NCI-H460 (cell line): ENCODE measurements around the gene IFI6. TPM values are rescaled to one million over a fixed set of nuclear protein-coding genes. Genes with fewer than 3 reads are reported as not detected.

ENCODE experiments used
- small RNA-seq, 2 experiments: library from RNA; depleted of rRNA; stranded (forward); fragments of <200 nt; gene quantifications; one replicate each; pipeline ENCODE3, GENCODE V24; 2014
- total RNA-seq: library from RNA; depleted of rRNA; stranded (reverse); fragments of >200 nt; shearing (Covaris generic); gene quantifications from 2 replicates; pipeline ENCODE4 v1.2.3, GENCODE V29; 2014; rRNA removed

Gene IFI6
- total RNA-seq, 1 experiment from 2014 or later, result 23.1 TPM

Small RNA genes lying within 50 kb of the gene (small RNA-seq; reads per million reads assigned to genes)
- gene AL031729.1 (0 to 0.06 reads per million in 2 experiments), gene RNU6-424P (0 reads per million in 2 experiments), gene RNU6-949P (0 to 0.02 reads per million in 2 experiments)

Other genes with a start within 250 kb of the IFI6 start
- gene WASF2, start 182.0 kb downstream of the IFI6 start, total RNA-seq, result 17.7 and 20.0 TPM in 2 replicates
- gene AHDC1, start 68.0 kb downstream of the IFI6 start, total RNA-seq, result 1.5 and 1.7 TPM in 2 replicates
- gene FGR, start 37.0 kb downstream of the IFI6 start, total RNA-seq, result not detected in 2 replicates
- gene FAM76A, start 53.8 kb upstream of the IFI6 start, total RNA-seq, result 5.6 and 7.9 TPM in 2 replicates
- 17.6 and 18.5 TPM in 2 replicates for gene STX12, start 101.0 kb upstream of the IFI6 start, total RNA-seq
- gene PPP1R8, start 158.6 kb upstream of the IFI6 start, total RNA-seq, result 52.3 and 57.2 TPM in 2 replicates
- gene THEMIS2, start 200.4 kb upstream of the IFI6 start, total RNA-seq, result 0.50 and 1.1 TPM in 2 replicates
- gene RPA2, start 242.4 kb upstream of the IFI6 start, total RNA-seq, result 39.7 and 47.1 TPM in 2 replicates